Measurements from ENCODE around the gene LIMK2. TPM values are rescaled to one million over a fixed set of nuclear protein-coding genes. Genes with fewer than 3 reads are reported as not detected.

Gene LIMK2
- total RNA-seq, 2 experiments from 2014 or later, result 32.2 to 47.3 TPM

DNA sequence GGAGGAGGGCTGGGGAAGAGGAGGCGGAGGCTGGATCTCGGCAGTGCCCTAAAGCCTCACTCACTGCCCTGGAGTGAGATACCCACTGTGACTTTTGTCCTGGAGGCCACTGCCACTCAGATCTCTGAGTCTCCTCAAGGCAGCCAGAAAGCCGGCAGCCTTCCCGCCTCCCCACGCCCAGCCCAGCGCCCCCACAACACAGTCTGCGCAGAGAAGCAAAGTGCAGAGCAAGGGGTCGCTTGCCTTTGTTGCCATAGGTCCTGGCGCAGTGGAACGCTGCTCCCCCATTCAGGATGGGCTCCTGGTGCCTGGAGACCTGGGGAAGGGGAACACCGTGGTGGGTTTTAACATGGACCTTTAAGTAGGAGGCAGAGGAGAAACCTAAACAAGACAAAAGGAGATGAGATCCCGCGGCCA lies 116.5 kb downstream of the LIMK2 start:
- H3K36me3 Mint-ChIP-seq, result peaks cover 37% of the 10 kb centered on the region
- H3K9me3 Mint-ChIP-seq (ENCODE audit: low read depth), result no peaks in the 10 kb centered on the region
- CTCF ChIA-PET, result interaction anchor here (0.9 to 1.4 kb wide), 2 partner anchors 15 to 116 kb away, joined by 3 to 4 read pairs; partner anchors contain the start of gene LIMK2
- DNase-seq (no peak), ATAC-seq (no peak)
- no peak overlapping the region for H3K27ac Mint-ChIP-seq
- no peak overlapping the region for H3K4me3 Mint-ChIP-seq
- peaks cover 19% of the 10 kb centered on the region for H3K4me1 Mint-ChIP-seq
- no peaks in the 10 kb centered on the region for H3K27me3 Mint-ChIP-seq

DNA sequence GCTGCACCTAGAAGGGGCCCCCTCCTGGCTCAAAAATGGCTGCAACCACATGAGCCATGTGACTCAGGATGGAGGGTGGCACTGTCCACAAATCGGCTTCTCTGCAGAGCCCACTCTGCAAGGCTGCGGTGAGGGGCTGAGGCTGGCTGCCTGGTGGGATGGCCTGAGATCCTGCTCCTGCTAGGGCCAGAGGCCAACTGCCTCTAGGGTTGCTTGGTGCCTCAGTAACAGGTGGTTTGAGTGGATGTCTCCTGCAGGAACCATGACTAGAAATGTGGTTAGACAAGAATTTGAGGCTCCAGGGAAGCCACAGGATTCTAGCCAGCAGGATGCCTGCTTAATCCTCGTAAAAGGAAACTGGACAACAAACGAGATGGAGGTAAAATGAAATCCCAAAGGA lies 116.9 kb downstream of the LIMK2 start:
- no peaks in the 10 kb centered on the region for H3K9me3 Mint-ChIP-seq (ENCODE audit: low read depth)
- DNase-seq (no peak), ATAC-seq (no peak)
- no peaks in the 10 kb centered on the region for H3K27me3 Mint-ChIP-seq
- CTCF ChIA-PET, result no interaction called here
- H3K36me3 Mint-ChIP-seq, result peaks cover 40% of the 10 kb centered on the region
- H3K4me3 Mint-ChIP-seq, result no peak overlapping the region
- no peak overlapping the region for H3K27ac Mint-ChIP-seq
- peaks cover 19% of the 10 kb centered on the region for H3K4me1 Mint-ChIP-seq

Other genes with a start within 250 kb of the LIMK2 start
- 10 to 100 TPM; 27.0 to 28.7 TPM for gene MORC2, start 243.5 kb upstream of the LIMK2 start, total RNA-seq
- gene TUG1, start 243.0 kb upstream of the LIMK2 start, total RNA-seq, result 10 to 100 TPM; 56.7 to 69.8 TPM
- gene SMTN, start 131.0 kb upstream of the LIMK2 start, total RNA-seq, result 10 to 100 TPM; 35.6 to 51.2 TPM
- gene SELENOM, start 104.7 kb upstream of the LIMK2 start, total RNA-seq, result 1 to 10 TPM in 1 of 2 experiments, under 1 TPM in 1; 0.49 to 1.5 TPM
- under 1 TPM in 1 of 2 experiments, not detected in 1; 0.14 TPM for gene INPP5J, start 89.3 kb upstream of the LIMK2 start, total RNA-seq
- not detected for gene PLA2G3, start 71.8 kb upstream of the LIMK2 start, total RNA-seq
- 10 to 100 TPM; 15.8 to 20.7 TPM for gene RNF185, start 52.1 kb upstream of the LIMK2 start, total RNA-seq
- 10 to 100 TPM; 11.0 to 15.7 TPM for gene PIK3IP1, start 80.2 kb downstream of the LIMK2 start, total RNA-seq
- 10 to 100 TPM; 27.4 to 28.2 TPM for gene PATZ1, start 134.0 kb downstream of the LIMK2 start, total RNA-seq
- 10 to 100 TPM; 87.0 to 97.0 TPM for gene DRG1, start 187.3 kb downstream of the LIMK2 start, total RNA-seq

Measured in activated CD8-positive, alpha-beta memory T cell treated with anti-CD3 and anti-CD28 coated beads, Interleukin-2, amount 10 ng/mL, durations not matched to agents 7 days and 5 days (primary cell).